ENCODE results near the gene ALDH1A2.

- TF ChIP-seq CTCF (IDR thresholded peaks at IDR 0.05) (no peak), POLR2A (IDR thresholded peaks at IDR 0.05) (no peak)
These were observed 138.3 kb downstream of the ALDH1A2 start for GRCh38 chr15:57927091-57927631.

Measured in adrenal gland (tissue), 5 donors.